K562 (cell line): ENCODE measurements around the gene KCNQ4. TPM values are rescaled to one million over a fixed set of nuclear protein-coding genes. Genes with fewer than 3 reads are reported as not detected.

Source experiments
- E2F8 ChIP-seq: fragments of 450-650 bp; IDR thresholded peaks from 2 replicates; pipeline ENCODE4 v1.7.1; 2018; ENCODE audit warnings: mild to moderate bottlenecking, low read depth; ENCODE audit not compliant: partially characterized antibody
- HDAC6 ChIP-seq: IDR thresholded peaks from 2 replicates; pipeline ENCODE4 v1.6.1; 2012; ENCODE audit warnings: low read depth, mild to moderate bottlenecking, control low read depth, inconsistent platforms, low read length, moderate library complexity
- MLLT1 ChIP-seq, 2 experiments: fragments of 450-650 bp; IDR thresholded peaks; 2 replicates each; pipeline ENCODE4 v1.6.1; 2016
- SRF ChIP-seq, 2 experiments: fragments of 250-450, 450-650 bp in 1 of 2; sonication (Bioruptor Pico) in 1 of 2; sonication (generic) in 1 of 2; formaldehyde crosslinking; IDR thresholded peaks; 2 replicates each; pipeline versions ENCODE4 v1.5.0 to v1.5.1; 2020 to 2022; ENCODE audit warnings: mild to moderate bottlenecking in 1 of 2, missing genetic modification reagents in 1 of 2
- ZNF518B ChIP-seq: fragments of 250-450 bp; sonication (Bioruptor Pico); IDR thresholded peaks from 2 replicates; pipeline ENCODE4 v1.5.0; 2021; ENCODE audit warnings: mild to moderate bottlenecking, moderate library complexity
- polyA plus RNA-seq, 8 experiments: library from polyadenylated mRNA; depleted of rRNA in 4 of 8; stranded (reverse) in 5 of 8; unstranded in 3 of 8; fragments of >200 nt; fragmentation: Nextera tagmentation in 2 of 8; fragmentation: Illumina TruSeq in 1 of 8; extraction: Ambion mirVana in 2 of 8; extraction: Trizol in 1 of 8; gene quantifications; 2 replicates each; pipeline versions ENCODE4 v1.2.1 to v1.2.3, GENCODE V29; 2011 to 2014; ENCODE audit warnings: inconsistent platforms in 1 of 8, missing spikeins in 1 of 8
- total RNA-seq, 7 experiments: library from RNA; depleted of rRNA in 6 of 7; stranded (reverse); fragments of >200 nt in 6 of 7; fragmentation: Illumina TruSeq in 2 of 7; extraction: Trizol in 2 of 7; gene quantifications; 2 replicates each; pipeline versions ENCODE4 v1.2.1 to v1.2.3, GENCODE V29; 2011 to 2021; ENCODE audit warnings: low replicate concordance in 1 of 7

The KCNQ4 gene
- total and polyA plus RNA-seq, 9 of the 15 experiments (the other 6 are each of a cell fraction or from before 2014, with no cell fraction given) = 0.07 to 4.1 (median 0.79) TPM

- TF ChIP-seq E2F8 = no peak
- no peak for TF ChIP-seq MLLT1 (IDR thresholded peaks at IDR 0.05)
- no peak for TF ChIP-seq ZNF518B
- no peak for TF ChIP-seq SRF (CRISPR knock-in tag; IDR thresholded peaks at IDR 0.05)
- no peak for TF ChIP-seq HDAC6
- TF ChIP-seq, all 486 proteins: peak for 0
Observed at GRCh38 chr1:40887012-40887378, 103.4 kb downstream of the KCNQ4 start (continued).
